Parathyroid adenoma (tissue), 2 donors: ENCODE measurements around the gene FEZF1.
"Not testable (repeated sequence)": the region's sequence is repeated elsewhere in the genome, so short reads cannot be mapped to it uniquely, and the experiment has no call there.

Source experiments
- H2AFZ ChIP-seq: fragments of 300-600 bp; sonication (generic); one replicate; pipeline ENCODE4 v1.7.0; 2017; ENCODE audit warnings: antibody characterized with exemption, mild to moderate bottlenecking
- H3K27ac ChIP-seq: fragments of 300-600 bp; sonication (generic); one replicate; pipeline ENCODE4 v1.7.0; 2017
- H3K27me3 ChIP-seq: fragments of 300-600 bp; sonication (generic); one replicate; pipeline ENCODE4 v1.7.0; 2017; ENCODE audit warnings: low read length; ENCODE audit not compliant: control insufficient read depth, insufficient read depth
- H3K36me3 ChIP-seq: fragments of 300-600 bp; sonication (generic); one replicate; pipeline ENCODE4 v1.7.0; 2017; ENCODE audit warnings: low read length; ENCODE audit not compliant: control insufficient read depth, insufficient read depth
- H3K4me1 ChIP-seq: fragments of 300-600 bp; sonication (generic); one replicate; pipeline ENCODE4 v1.7.0; 2017; ENCODE audit warnings: control low read depth
- H3K4me2 ChIP-seq: fragments of 300-600 bp; sonication (generic); one replicate; pipeline ENCODE4 v1.7.0; 2017; ENCODE audit warnings: low read length
- H3K4me3 ChIP-seq: fragments of 300-600 bp; sonication (generic); one replicate; pipeline ENCODE4 v1.7.0; 2017; ENCODE audit warnings: low read depth, low read length
- H3K79me2 ChIP-seq: fragments of 300-600 bp; sonication (generic); one replicate; pipeline ENCODE4 v1.7.0; 2017; ENCODE audit warnings: control low read depth
- H3K9ac ChIP-seq: fragments of 300-600 bp; sonication (generic); one replicate; pipeline ENCODE4 v1.7.0; 2017; ENCODE audit warnings: mild to moderate bottlenecking
- H3K9me3 ChIP-seq: fragments of 300-600 bp; sonication (generic); one replicate; pipeline ENCODE4 v1.7.0; 2017; ENCODE audit warnings: low read length; ENCODE audit not compliant: control insufficient read depth
- TF ChIP-seq, protein P1 (sequence below): fragments of 300-600 bp; sonication (generic); IDR thresholded peaks from one replicate; pipeline ENCODE4 v1.7.0; 2017; ENCODE audit warnings: antibody characterized with exemption, mild to moderate bottlenecking
- donor health status: primary hyperparathyroidism.

Gene FEZF1

DNA sequence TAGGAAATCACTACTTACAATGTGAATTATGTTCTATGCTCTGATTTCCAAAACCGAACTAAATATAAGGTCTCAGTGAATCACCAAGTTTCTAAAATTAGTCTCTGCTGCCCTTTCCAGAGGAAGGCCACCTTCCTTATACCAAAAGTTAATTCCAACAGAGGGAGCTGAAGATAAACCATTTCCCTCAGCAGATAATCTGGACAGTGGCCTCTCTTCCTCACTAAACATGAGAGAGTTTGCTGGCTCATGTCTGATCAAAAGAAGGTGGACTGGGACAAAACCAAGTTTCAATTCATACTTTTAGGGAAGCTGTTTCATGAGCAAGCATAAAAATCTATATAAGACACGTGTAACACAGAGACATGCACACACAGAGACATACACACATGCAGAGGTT lies 6.4 kb downstream of the FEZF1 start:
- H3K27me3 ChIP-seq: peaks cover 17% of the 10 kb centered on the region
- no peak overlapping the region for H2AFZ ChIP-seq
- no peak overlapping the region for H3K4me2 ChIP-seq
- no peaks in the 10 kb centered on the region for H3K36me3 ChIP-seq
- no peak overlapping the region for H3K4me3 ChIP-seq
- H3K27ac ChIP-seq: no peak overlapping the region
- H3K79me2 ChIP-seq: no peaks in the 10 kb centered on the region
- H3K4me1 ChIP-seq: no peaks in the 10 kb centered on the region
- TF ChIP-seq, protein P1, sequence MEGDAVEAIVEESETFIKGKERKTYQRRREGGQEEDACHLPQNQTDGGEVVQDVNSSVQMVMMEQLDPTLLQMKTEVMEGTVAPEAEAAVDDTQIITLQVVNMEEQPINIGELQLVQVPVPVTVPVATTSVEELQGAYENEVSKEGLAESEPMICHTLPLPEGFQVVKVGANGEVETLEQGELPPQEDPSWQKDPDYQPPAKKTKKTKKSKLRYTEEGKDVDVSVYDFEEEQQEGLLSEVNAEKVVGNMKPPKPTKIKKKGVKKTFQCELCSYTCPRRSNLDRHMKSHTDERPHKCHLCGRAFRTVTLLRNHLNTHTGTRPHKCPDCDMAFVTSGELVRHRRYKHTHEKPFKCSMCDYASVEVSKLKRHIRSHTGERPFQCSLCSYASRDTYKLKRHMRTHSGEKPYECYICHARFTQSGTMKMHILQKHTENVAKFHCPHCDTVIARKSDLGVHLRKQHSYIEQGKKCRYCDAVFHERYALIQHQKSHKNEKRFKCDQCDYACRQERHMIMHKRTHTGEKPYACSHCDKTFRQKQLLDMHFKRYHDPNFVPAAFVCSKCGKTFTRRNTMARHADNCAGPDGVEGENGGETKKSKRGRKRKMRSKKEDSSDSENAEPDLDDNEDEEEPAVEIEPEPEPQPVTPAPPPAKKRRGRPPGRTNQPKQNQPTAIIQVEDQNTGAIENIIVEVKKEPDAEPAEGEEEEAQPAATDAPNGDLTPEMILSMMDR: no peak
- no peaks in the 10 kb centered on the region for H3K9me3 ChIP-seq
- H3K9ac ChIP-seq: no peak overlapping the region

DNA sequence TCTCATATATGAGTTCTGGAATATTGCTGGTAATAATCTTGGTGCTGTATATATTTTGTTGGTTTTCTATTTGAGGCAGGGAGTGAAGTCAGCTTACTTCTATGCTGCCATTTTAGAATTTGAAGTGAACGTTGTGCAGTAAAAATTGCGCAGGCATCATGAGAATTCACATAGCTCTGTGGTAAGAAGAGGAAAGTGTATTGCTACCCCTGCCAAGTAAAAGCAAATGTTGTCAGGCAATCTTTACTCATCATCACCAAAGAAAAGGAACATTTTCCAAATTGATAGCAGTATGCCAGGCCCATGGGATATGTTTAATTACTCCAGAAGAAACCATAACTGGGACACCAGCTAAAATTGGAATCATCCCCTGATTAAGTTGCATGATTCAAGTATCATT lies 13.4 kb downstream of the FEZF1 start:
- Histone ChIP-seq H3K36me3 (no peaks in the 10 kb centered on the region), H3K9me3 (peaks cover 3% of the 10 kb centered on the region), H3K4me3 (no peak overlapping the region), H3K4me1 (no peaks in the 10 kb centered on the region), H3K79me2 (no peaks in the 10 kb centered on the region), H3K9ac (no peak overlapping the region), H3K4me2 (no peak overlapping the region), H3K27ac (no peak overlapping the region), H2AFZ (no peak overlapping the region), H3K27me3 (no peaks in the 10 kb centered on the region)
- TF ChIP-seq, protein P1: no peak

DNA sequence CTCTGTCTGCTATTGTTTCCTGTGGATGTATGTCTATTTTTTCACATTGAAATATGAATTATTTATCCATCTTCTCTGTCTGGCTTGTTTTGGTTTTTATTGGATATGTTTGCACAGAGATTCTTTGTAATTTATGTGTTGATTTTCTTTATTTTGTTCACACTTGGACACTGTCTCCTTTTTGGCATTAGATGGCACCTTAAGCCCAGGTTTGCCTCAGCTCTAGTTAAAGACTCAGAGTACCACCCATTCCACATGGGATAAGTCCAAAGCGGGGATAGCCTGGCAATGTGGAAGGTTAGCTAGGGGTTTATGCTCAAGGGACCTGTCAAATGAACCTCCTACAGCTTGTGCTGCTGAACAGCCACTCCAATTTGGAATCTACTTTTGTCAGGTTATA lies 14.1 kb downstream of the FEZF1 start:
- Histone ChIP-seq H3K27me3 (no peaks in the 10 kb centered on the region), H3K36me3 (no peaks in the 10 kb centered on the region), H3K27ac (no peak overlapping the region), H3K79me2 (no peaks in the 10 kb centered on the region), H3K4me1 (no peaks in the 10 kb centered on the region), H2AFZ (no peak overlapping the region), H3K4me2 (no peak overlapping the region), H3K4me3 (no peak overlapping the region), H3K9me3 (peaks cover 3% of the 10 kb centered on the region), H3K9ac (no peak overlapping the region)
- TF ChIP-seq, protein P1: no peak

DNA sequence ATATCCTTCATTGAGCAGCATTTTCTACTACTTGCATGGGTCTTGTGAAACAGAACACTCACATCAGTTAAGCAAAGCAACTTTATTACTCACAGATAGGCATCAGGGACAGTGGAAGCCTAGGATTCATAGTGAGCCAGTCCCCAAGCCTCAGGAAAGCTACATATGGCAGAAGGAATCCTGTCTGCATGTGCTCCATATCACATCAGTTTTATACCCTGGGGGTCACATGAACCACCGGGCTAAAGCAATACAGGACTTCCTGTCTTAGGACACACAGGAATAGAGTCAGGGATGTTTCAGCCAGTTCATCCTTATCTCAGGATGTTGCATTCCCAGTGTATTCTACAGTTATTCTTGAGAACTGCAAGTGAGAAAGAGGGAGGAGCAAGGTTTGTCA lies 15.1 kb downstream of the FEZF1 start:
- Histone ChIP-seq H3K79me2 (no peaks in the 10 kb centered on the region), H3K4me2 (no peak overlapping the region), H3K27ac (no peak overlapping the region), H3K27me3 (no peaks in the 10 kb centered on the region), H3K4me3 (no peak overlapping the region), H2AFZ (no peak overlapping the region), H3K9me3 (peaks cover 3% of the 10 kb centered on the region), H3K36me3 (no peaks in the 10 kb centered on the region), H3K4me1 (no peaks in the 10 kb centered on the region), H3K9ac (no peak overlapping the region)
- TF ChIP-seq, protein P1: no peak

DNA sequence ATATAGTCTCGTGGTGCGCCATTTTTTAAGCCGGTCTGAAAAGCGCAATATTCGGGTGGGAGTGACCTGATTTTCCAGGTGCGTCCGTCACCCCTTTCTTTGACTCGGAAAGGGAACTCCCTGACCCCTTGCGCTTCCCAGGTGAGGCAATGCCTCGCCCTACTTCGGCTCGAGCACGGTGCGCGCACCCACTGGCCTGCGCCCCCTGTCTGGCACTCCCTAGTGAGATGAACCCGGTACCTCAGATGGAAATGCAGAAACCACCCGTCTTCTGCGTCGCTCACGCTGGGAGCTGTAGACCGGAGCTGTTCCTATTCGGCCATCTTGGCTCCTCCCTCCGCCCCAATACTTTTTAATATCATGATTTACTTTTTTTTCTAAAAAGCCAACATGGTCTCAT lies 19.9 kb downstream of the FEZF1 start:
- not testable (repeated sequence) for H3K4me2 ChIP-seq, H3K9ac ChIP-seq, H3K4me1 ChIP-seq, H3K9me3 ChIP-seq, H3K36me3 ChIP-seq, H3K79me2 ChIP-seq, H2AFZ ChIP-seq, H3K27ac ChIP-seq, H3K4me3 ChIP-seq, H3K27me3 ChIP-seq
